ENCODE data around the gene GLTP. TPM values are rescaled to one million over a fixed set of nuclear protein-coding genes. Genes with fewer than 3 reads are reported as not detected.

Gene GLTP
- total RNA-seq, 4 donors from 2014 or later = 18.3 to 34.0 (median 22.4) TPM

GRCh38 chr12:109810954-109811623 is 69.3 kb downstream of the GLTP start:
- intact Hi-C loops (cut with DNase I; ENCODE audit: low total_unique reads) (no loop called here), in situ Hi-C loops (cut with MboI; ENCODE audit: low sequenced_read_pairs in 4 of 4) (no loop called here)
- Histone ChIP-seq H3K9me3 (no peaks in the 10 kb centered on the region), H3K27ac (no peak overlapping the region), H3K4me1 (no peaks in the 10 kb centered on the region), H3K27me3 (no peaks in the 10 kb centered on the region), H3K36me3 (no peaks in the 10 kb centered on the region), H3K4me3 (no peak overlapping the region)
- ATAC-seq (no peak), DNase-seq (no peak)
- TF ChIP-seq CTCF (IDR thresholded peaks at IDR 0.05 in 4 of 5, conservative IDR thresholded peaks at IDR 0.05 in 1 of 5) (no peak), POLR2A (IDR thresholded peaks at IDR 0.05) (no peak)

GRCh38 chr12:109808876-109809646 is 71.3 kb downstream of the GLTP start:
- intact Hi-C loops (cut with DNase I; ENCODE audit: low total_unique reads) (no loop called here), in situ Hi-C loops (cut with MboI; ENCODE audit: low sequenced_read_pairs in 4 of 4) (loop anchor here in 3 of 4 donors (5.0 to 10.0 kb wide), 2 partner anchors 66 to 68 kb away; no protein-coding TSS in a partner anchor)
- Histone ChIP-seq H3K9me3 (no peaks in the 10 kb centered on the region), H3K27me3 (no peaks in the 10 kb centered on the region), H3K4me3 (no peak overlapping the region), H3K27ac (no peak overlapping the region), H3K36me3 (no peaks in the 10 kb centered on the region), H3K4me1 (no peaks in the 10 kb centered on the region)
- DNase-seq = no peak
- ATAC-seq = no peak
- no peak for TF ChIP-seq POLR2A (IDR thresholded peaks at IDR 0.05)
- no peak for TF ChIP-seq CTCF (IDR thresholded peaks at IDR 0.05 in 4 of 5, conservative IDR thresholded peaks at IDR 0.05 in 1 of 5)

- intact Hi-C loops (cut with DNase I; ENCODE audit: low total_unique reads) = no loop called here
These were observed 72.2 kb downstream of the GLTP start for GRCh38 chr12:109807954-109808643.

More at GRCh38 chr12:109807954-109808643, 72.2 kb downstream of the GLTP start:
- Histone ChIP-seq H3K27ac (no peak overlapping the region), H3K4me3 (no peak overlapping the region), H3K9me3 (no peaks in the 10 kb centered on the region), H3K27me3 (no peaks in the 10 kb centered on the region), H3K4me1 (no peaks in the 10 kb centered on the region), H3K36me3 (no peaks in the 10 kb centered on the region)
- TF ChIP-seq CTCF (IDR thresholded peaks at IDR 0.05 in 4 of 5, conservative IDR thresholded peaks at IDR 0.05 in 1 of 5) = no peak
- TF ChIP-seq POLR2A (IDR thresholded peaks at IDR 0.05) = no peak
- in situ Hi-C loops (cut with MboI; ENCODE audit: low sequenced_read_pairs in 4 of 4) = loop anchor here in 3 of 4 donors (5.0 to 10.0 kb wide), 2 partner anchors 67 to 69 kb away; no protein-coding TSS in a partner anchor
- ATAC-seq (no peak), DNase-seq (no peak)
